ENCODE results near the gene TRIO.

DNA sequence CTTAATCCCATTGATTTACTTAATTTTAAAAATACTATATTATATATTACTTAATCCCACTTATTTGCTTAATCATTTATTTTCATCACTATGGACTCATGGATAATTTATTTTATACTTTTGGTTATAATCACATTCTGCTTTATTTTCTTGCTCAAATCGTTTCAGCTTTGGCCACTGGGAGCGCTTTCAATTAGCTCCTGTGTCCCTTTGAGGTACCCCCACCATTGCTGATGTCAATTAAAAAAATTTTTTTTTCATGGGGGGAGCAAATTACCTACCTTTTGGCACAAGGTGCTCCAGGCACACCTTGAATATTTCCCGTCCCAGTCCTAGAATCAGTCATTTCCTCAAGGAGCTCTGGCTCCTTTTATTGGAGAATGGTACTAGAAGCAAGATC, 1.4 kb upstream of the TRIO start:
- TF ChIP-seq TSHZ2 (CRISPR knock-in tag; IDR thresholded peaks at IDR 0.05) (no peak), PATZ1 (CRISPR knock-in tag; IDR thresholded peaks at IDR 0.05; ENCODE audit: borderline replicate concordance) (no peak), ARNTL (CRISPR knock-in tag; IDR thresholded peaks at IDR 0.05; ENCODE audit: borderline replicate concordance, low read depth) (no peak), ZNF70 (CRISPR knock-in tag; IDR thresholded peaks at IDR 0.05) (no peak), OSR1 (CRISPR knock-in tag; IDR thresholded peaks at IDR 0.05) (no peak), CSDC2 (CRISPR knock-in tag; IDR thresholded peaks at IDR 0.05) (no peak), CSRNP3 (CRISPR knock-in tag; IDR thresholded peaks at IDR 0.05) (no peak), ZFP3 (CRISPR knock-in tag; IDR thresholded peaks at IDR 0.05) (no peak), PPARA (CRISPR knock-in tag; IDR thresholded peaks at IDR 0.05; ENCODE audit: borderline replicate concordance) (no peak), RARB (CRISPR knock-in tag; IDR thresholded peaks at IDR 0.05) (no peak)
- TF ChIP-seq, protein P1, sequence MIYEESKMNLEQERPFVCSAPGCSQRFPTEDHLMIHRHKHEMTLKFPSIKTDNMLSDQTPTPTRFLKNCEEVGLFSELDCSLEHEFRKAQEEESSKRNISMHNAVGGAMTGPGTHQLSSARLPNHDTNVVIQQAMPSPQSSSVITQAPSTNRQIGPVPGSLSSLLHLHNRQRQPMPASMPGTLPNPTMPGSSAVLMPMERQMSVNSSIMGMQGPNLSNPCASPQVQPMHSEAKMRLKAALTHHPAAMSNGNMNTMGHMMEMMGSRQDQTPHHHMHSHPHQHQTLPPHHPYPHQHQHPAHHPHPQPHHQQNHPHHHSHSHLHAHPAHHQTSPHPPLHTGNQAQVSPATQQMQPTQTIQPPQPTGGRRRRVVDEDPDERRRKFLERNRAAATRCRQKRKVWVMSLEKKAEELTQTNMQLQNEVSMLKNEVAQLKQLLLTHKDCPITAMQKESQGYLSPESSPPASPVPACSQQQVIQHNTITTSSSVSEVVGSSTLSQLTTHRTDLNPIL (CRISPR knock-in tag; IDR thresholded peaks at IDR 0.05; ENCODE audit: low read depth): no peak
- TF ChIP-seq, protein P2, sequence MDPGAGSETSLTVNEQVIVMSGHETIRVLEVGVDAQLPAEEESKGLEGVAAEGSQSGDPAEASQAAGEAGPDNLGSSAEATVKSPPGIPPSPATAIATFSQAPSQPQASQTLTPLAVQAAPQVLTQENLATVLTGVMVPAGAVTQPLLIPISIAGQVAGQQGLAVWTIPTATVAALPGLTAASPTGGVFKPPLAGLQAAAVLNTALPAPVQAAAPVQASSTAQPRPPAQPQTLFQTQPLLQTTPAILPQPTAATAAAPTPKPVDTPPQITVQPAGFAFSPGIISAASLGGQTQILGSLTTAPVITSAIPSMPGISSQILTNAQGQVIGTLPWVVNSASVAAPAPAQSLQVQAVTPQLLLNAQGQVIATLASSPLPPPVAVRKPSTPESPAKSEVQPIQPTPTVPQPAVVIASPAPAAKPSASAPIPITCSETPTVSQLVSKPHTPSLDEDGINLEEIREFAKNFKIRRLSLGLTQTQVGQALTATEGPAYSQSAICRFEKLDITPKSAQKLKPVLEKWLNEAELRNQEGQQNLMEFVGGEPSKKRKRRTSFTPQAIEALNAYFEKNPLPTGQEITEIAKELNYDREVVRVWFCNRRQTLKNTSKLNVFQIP (CRISPR knock-in tag; IDR thresholded peaks at IDR 0.05; ENCODE audit: borderline replicate concordance, low read depth): no peak
